Measurements from ENCODE around the gene FAM168A.

DNA sequence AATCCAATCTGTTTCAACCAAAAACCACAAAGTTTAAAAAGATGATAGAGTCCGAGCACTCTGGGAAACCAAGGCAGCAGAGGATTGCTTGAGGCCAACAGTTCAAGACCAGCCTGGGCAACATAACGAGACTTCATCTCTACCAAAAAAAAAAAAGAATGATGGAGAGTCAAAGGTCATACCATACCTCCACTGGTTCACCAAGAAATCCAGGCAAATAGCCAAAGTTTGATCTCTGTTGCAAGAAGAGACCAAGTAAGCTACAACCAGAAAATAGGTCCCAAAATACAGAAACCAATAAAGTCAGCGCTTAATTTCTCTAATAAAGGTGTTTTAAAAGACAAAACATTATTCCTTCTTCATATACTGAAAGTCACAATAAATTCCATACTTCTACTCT, 13.1 kb downstream of the FAM168A start:
- TF ChIP-seq, protein P1, sequence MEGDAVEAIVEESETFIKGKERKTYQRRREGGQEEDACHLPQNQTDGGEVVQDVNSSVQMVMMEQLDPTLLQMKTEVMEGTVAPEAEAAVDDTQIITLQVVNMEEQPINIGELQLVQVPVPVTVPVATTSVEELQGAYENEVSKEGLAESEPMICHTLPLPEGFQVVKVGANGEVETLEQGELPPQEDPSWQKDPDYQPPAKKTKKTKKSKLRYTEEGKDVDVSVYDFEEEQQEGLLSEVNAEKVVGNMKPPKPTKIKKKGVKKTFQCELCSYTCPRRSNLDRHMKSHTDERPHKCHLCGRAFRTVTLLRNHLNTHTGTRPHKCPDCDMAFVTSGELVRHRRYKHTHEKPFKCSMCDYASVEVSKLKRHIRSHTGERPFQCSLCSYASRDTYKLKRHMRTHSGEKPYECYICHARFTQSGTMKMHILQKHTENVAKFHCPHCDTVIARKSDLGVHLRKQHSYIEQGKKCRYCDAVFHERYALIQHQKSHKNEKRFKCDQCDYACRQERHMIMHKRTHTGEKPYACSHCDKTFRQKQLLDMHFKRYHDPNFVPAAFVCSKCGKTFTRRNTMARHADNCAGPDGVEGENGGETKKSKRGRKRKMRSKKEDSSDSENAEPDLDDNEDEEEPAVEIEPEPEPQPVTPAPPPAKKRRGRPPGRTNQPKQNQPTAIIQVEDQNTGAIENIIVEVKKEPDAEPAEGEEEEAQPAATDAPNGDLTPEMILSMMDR (IDR thresholded peaks at IDR 0.05 in 2 of 3, conservative IDR thresholded peaks at IDR 0.05 in 1 of 3; ENCODE audit: insufficient read depth in 2 of 3, low read depth in 1 of 3, low read length in 3 of 3), result no peak
- TF ChIP-seq ZNF253 (CRISPR knock-in tag; conservative IDR thresholded peaks at IDR 0.05) (no peak), DNMT1 (IDR thresholded peaks at IDR 0.05) (no peak), DPF2 (IDR thresholded peaks at IDR 0.05) (no peak), SREBF2 (CRISPR knock-in tag; IDR thresholded peaks at IDR 0.05) (no peak), EZH2 (IDR thresholded peaks at IDR 0.05; ENCODE audit: borderline replicate concordance, low read depth, low read length) (no peak), MXI1 (IDR thresholded peaks at IDR 0.05; ENCODE audit: low read depth, low read length) (no peak)
- TF ChIP-seq, protein P2, sequence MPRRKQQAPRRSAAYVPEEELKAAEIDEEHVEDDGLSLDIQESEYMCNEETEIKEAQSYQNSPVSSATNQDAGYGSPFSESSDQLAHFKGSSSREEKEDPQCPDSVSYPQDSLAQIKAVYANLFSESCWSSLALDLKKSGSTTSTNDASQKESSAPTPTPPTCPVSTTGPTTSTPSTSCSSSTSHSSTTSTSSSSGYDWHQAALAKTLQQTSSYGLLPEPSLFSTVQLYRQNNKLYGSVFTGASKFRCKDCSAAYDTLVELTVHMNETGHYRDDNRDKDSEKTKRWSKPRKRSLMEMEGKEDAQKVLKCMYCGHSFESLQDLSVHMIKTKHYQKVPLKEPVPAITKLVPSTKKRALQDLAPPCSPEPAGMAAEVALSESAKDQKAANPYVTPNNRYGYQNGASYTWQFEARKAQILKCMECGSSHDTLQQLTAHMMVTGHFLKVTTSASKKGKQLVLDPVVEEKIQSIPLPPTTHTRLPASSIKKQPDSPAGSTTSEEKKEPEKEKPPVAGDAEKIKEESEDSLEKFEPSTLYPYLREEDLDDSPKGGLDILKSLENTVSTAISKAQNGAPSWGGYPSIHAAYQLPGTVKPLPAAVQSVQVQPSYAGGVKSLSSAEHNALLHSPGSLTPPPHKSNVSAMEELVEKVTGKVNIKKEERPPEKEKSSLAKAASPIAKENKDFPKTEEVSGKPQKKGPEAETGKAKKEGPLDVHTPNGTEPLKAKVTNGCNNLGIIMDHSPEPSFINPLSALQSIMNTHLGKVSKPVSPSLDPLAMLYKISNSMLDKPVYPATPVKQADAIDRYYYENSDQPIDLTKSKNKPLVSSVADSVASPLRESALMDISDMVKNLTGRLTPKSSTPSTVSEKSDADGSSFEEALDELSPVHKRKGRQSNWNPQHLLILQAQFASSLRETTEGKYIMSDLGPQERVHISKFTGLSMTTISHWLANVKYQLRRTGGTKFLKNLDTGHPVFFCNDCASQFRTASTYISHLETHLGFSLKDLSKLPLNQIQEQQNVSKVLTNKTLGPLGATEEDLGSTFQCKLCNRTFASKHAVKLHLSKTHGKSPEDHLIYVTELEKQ (CRISPR knock-in tag; IDR thresholded peaks at IDR 0.05), result no peak
- TF ChIP-seq, protein P3, sequence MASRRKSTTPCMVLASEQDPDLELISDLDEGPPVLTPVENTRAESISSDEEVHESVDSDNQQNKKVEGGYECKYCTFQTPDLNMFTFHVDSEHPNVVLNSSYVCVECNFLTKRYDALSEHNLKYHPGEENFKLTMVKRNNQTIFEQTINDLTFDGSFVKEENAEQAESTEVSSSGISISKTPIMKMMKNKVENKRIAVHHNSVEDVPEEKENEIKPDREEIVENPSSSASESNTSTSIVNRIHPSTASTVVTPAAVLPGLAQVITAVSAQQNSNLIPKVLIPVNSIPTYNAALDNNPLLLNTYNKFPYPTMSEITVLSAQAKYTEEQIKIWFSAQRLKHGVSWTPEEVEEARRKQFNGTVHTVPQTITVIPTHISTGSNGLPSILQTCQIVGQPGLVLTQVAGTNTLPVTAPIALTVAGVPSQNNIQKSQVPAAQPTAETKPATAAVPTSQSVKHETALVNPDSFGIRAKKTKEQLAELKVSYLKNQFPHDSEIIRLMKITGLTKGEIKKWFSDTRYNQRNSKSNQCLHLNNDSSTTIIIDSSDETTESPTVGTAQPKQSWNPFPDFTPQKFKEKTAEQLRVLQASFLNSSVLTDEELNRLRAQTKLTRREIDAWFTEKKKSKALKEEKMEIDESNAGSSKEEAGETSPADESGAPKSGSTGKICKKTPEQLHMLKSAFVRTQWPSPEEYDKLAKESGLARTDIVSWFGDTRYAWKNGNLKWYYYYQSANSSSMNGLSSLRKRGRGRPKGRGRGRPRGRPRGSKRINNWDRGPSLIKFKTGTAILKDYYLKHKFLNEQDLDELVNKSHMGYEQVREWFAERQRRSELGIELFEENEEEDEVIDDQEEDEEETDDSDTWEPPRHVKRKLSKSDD (conservative IDR thresholded peaks at IDR 0.05; ENCODE audit: low read length), result no peak
- TF ChIP-seq, protein P4, sequence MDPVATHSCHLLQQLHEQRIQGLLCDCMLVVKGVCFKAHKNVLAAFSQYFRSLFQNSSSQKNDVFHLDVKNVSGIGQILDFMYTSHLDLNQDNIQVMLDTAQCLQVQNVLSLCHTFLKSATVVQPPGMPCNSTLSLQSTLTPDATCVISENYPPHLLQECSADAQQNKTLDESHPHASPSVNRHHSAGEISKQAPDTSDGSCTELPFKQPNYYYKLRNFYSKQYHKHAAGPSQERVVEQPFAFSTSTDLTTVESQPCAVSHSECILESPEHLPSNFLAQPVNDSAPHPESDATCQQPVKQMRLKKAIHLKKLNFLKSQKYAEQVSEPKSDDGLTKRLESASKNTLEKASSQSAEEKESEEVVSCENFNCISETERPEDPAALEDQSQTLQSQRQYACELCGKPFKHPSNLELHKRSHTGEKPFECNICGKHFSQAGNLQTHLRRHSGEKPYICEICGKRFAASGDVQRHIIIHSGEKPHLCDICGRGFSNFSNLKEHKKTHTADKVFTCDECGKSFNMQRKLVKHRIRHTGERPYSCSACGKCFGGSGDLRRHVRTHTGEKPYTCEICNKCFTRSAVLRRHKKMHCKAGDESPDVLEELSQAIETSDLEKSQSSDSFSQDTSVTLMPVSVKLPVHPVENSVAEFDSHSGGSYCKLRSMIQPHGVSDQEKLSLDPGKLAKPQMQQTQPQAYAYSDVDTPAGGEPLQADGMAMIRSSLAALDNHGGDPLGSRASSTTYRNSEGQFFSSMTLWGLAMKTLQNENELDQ (CRISPR knock-in tag; IDR thresholded peaks at IDR 0.05; ENCODE audit: borderline replicate concordance), result no peak
- TF ChIP-seq, protein P5, sequence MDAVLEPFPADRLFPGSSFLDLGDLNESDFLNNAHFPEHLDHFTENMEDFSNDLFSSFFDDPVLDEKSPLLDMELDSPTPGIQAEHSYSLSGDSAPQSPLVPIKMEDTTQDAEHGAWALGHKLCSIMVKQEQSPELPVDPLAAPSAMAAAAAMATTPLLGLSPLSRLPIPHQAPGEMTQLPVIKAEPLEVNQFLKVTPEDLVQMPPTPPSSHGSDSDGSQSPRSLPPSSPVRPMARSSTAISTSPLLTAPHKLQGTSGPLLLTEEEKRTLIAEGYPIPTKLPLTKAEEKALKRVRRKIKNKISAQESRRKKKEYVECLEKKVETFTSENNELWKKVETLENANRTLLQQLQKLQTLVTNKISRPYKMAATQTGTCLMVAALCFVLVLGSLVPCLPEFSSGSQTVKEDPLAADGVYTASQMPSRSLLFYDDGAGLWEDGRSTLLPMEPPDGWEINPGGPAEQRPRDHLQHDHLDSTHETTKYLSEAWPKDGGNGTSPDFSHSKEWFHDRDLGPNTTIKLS (IDR thresholded peaks at IDR 0.05; ENCODE audit: borderline replicate concordance, low read depth), result no peak
